ENCODE results near the gene TMSB10.

TMSB10 gene

DNA sequence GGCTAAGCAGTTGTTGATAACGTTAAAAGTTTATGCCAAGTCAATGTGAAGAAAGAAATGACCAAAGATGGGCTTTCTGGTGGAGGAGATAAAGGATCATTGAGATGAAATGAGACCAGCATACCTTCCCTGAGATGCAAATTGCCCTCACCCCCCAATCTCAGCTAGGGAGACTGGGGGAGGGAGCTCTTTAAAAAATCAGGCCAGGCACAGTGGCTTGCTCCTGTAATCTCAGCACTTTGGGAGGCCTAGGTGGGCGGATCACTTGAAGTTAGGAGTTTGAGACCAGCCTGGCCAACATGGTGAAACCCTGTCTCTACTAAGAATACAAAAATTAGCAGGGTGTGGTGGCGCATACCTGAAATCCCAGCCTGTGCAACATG lies 34.6 kb downstream of the TMSB10 start:
- DNase-seq = no peak

DNA sequence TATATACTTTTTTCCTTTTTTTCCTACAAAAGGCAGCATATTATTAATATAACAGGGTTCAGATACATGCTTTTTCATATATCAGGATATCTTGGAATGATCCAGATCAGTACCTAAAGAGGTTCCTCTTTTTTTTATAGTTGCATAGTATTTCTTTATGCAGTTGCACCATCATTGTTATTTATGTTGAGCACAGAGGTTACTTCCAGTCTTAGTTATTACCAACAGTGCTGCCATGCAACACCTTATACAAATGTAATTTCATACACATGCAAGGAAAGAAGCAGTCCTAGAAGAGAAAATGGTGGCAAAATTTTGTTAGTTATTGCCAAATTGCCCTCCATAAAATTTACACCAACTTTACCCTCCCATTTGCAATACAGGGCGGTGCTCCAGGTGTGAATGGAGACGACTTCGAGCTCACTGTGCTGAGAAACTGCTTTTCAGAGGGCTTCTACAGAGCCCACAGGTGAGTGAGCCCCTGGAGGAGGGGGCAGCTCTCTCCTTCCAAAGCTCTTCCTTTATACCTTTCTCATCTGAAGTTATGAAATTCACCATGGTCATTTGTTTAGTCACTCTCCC lies 35.5 kb downstream of the TMSB10 start:
- DNase-seq = no peak

DNA sequence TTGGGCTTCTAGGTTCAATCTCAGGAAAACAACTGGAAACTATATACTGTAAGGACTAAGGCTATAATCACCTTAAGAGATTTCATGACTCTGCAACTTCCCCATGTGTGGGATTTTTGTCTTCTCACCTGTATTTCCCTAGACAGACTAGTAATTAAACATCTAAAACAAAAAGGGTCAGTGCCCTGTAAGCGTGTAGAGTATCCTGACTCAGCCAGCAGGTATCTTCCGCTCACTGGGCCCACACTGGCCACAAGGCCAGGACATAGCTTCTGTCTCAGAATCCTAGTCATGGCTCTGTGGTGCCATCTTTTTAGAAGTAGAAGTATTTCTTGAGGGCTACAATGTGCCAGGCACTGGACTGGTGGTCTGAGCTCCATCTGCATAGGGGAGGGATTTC lies 36.7 kb downstream of the TMSB10 start:
- no peak for DNase-seq

DNA sequence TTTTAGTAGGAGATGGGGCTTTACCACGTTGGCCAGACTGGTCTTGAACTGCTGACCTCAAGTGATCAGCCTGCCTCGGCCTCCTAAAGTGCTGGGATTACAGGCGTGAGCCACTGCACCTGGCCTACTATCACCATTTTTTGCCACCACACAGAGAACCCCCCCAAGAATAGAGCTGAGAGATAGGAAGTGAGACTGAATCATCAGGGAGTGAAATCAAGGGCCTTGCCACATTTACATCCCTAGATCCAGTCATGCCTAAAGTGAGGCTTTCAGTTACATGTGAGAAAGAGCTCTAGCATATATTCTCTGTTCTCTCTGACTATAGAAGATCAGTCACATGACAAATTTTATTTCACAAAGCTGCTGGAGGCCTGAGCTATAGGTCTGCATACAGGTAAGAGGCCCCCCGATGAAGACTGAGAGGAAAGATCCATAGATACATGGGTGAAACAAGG lies 37.5 kb downstream of the TMSB10 start:
- no peak for DNase-seq

DNA sequence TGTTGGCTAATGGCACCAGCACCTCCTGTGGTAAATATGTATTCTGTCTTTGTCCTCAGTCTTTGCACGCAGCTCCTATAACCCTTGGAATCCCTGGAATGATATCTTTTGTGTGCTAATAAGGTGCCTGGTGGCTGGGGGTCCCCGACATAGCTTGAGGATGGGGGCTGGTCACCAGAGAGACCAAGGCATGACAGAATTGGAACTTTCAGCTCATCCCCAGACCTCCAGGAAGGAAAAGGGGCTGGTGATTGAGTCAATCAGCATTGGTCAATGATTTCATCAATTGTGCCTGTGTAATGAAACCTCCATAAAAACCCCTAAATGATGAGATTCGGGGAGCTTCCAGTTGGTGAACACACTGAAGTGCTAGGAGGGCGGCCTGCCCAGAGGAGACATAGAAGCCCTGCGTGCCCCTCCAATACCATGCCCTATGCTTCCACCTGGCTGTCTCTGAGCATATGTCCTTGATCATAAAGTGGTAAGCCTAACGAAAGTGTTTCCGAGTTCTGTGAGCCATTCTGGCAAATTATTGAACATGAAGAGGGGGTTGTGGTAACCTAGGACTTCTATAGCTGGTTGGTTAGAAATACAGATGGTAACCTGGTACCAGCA lies 38.9 kb downstream of the TMSB10 start:
- no peak for DNase-seq

- DNase-seq = peak; percentile 65
These were observed 40.4 kb downstream of the TMSB10 start for GRCh38 chr2:84945838-84946203.

DNA sequence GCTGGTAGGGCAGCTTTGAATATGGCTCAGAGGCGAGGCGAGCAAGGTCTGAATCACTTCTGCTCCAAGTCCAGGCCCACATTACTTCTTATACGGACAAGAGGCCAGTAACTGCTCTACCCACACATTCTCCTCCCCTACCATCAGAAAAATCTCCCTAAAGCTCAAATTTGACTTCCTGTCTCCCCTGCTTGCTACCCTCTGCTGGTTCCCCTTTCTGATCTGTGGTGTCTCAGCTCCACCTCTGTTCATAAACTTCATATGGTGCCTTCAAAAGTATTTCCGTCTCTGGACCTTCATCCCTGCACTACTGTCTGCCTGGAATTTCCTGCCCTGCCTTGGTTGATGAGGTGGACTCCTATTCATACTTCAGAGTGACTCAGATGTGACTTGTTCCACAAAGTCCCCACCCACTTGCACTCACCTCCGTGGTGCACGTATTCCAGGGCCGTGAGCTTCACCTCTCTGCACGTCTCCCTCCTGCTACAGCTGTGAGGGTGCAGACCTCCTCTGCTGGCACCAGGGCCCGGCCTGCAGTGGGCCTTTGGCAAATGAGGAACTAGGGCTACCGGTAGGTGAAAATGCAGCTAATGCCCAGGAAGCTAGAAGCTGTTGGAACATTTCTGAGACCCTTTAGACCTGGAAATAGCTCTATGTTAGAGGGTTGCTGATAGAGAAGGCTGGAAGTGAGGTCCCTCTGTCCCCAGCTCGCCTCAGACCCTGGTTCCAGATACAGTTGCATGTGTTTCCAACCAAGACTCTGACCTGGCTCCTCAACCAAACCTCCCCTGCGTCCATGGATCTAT lies 41.0 kb downstream of the TMSB10 start:
- DNase-seq = peak; percentile 89

- DNase-seq = no peak
These were observed 41.6 kb downstream of the TMSB10 start for GRCh38 chr2:84947010-84947593.

GRCh38 chr2:84953535-84953934 lies 48.1 kb downstream of the TMSB10 start:
- DNase-seq = no peak

GRCh38 chr2:84954329-84954728 lies 48.9 kb downstream of the TMSB10 start:
- DNase-seq = no peak

All from activated effector memory CD4-positive, alpha-beta T cell treated with anti-CD3 and anti-CD28 coated beads, Interleukin-2, amount 50 U/mL, for 16 hours (primary cell).